Astrocyte (in vitro differentiated cells and primary cell): ENCODE data around the gene ADRA2B. TPM values are rescaled to one million over a fixed set of nuclear protein-coding genes. Genes with fewer than 3 reads are reported as not detected.
A peak's percentile ranks its signal among the peaks of the same experiment; 100 is the strongest.

ENCODE experiments used
- DNase-seq: peaks from one replicate; pipeline ENCODE4 v3.0.0-alpha.2; 2010; ENCODE audit warnings: low read depth
- FAIRE-seq: peaks from 2 replicates; lab custom pipeline; 2011; peaks lifted over from hg19 to GRCh38; lab: Jason Lieb, UNC
- H2AFZ ChIP-seq: 2 replicates; pipeline ENCODE4 v1.6.0; 2012; ENCODE audit warnings: low read depth, low read length, inconsistent platforms
- H3K27ac ChIP-seq: 2 replicates; pipeline ENCODE4 v1.5.1; 2011; ENCODE audit warnings: low read depth, low read length, inconsistent platforms
- H3K27me3 ChIP-seq: 2 replicates; pipeline ENCODE4 v1.6.0; 2011; ENCODE audit warnings: low read length, inconsistent platforms; ENCODE audit not compliant: insufficient read depth
- H3K36me3 ChIP-seq: 2 replicates; pipeline ENCODE4 v1.5.1; 2011; ENCODE audit warnings: low read length, inconsistent platforms; ENCODE audit not compliant: insufficient read depth
- H3K4me1 ChIP-seq: 2 replicates; pipeline ENCODE4 v1.5.1; 2011; ENCODE audit warnings: low read length, inconsistent platforms; ENCODE audit not compliant: insufficient read depth
- H3K4me2 ChIP-seq: 2 replicates; pipeline ENCODE4 v1.6.0; 2012; ENCODE audit warnings: low read length, inconsistent platforms
- H3K4me3 ChIP-seq: 2 replicates; pipeline ENCODE4 v1.5.1; 2011; ENCODE audit warnings: low read depth, mild to moderate bottlenecking, low read length, inconsistent platforms; ENCODE audit not compliant: insufficient read depth
- H3K79me2 ChIP-seq: 2 replicates; pipeline ENCODE4 v1.6.0; 2012; ENCODE audit warnings: mild to moderate bottlenecking, low read length, inconsistent platforms; ENCODE audit not compliant: insufficient read depth
- H3K9ac ChIP-seq: 2 replicates; pipeline ENCODE4 v1.6.0; 2012; ENCODE audit warnings: mild to moderate bottlenecking, low read length, inconsistent platforms
- H3K9me3 ChIP-seq: 2 replicates; pipeline ENCODE4 v1.5.1; 2012; ENCODE audit warnings: low read depth, mild to moderate bottlenecking, low read length, inconsistent platforms; ENCODE audit not compliant: insufficient read depth
- H4K20me1 ChIP-seq: 2 replicates; pipeline ENCODE4 v1.6.0; 2012; ENCODE audit warnings: low read length, inconsistent platforms; ENCODE audit not compliant: insufficient read depth
- H3K27ac Mint-ChIP-seq: one replicate; pipeline ENCODE4 v1.8.0; 2021; ENCODE audit warnings: mild to moderate bottlenecking, mixed read lengths; ENCODE audit not compliant: unreplicated experiment
- H3K27me3 Mint-ChIP-seq: one replicate; pipeline ENCODE4 v1.8.0; 2021; ENCODE audit warnings: low read depth, mixed read lengths; ENCODE audit not compliant: unreplicated experiment
- H3K36me3 Mint-ChIP-seq: one replicate; pipeline ENCODE4 v1.8.0; 2021; ENCODE audit warnings: low read depth, mixed read lengths; ENCODE audit not compliant: unreplicated experiment
- H3K4me1 Mint-ChIP-seq: one replicate; pipeline ENCODE4 v1.8.0; 2021; ENCODE audit warnings: low read depth, mixed read lengths; ENCODE audit not compliant: unreplicated experiment
- H3K4me3 Mint-ChIP-seq: one replicate; pipeline ENCODE4 v1.8.0; 2021; ENCODE audit warnings: mild to moderate bottlenecking, moderate library complexity, mixed read lengths; ENCODE audit not compliant: unreplicated experiment
- H3K9me3 Mint-ChIP-seq: one replicate; pipeline ENCODE4 v1.8.0; 2021; ENCODE audit warnings: mild to moderate bottlenecking, mixed read lengths; ENCODE audit not compliant: unreplicated experiment
- EZH2 ChIP-seq: IDR thresholded peaks from 2 replicates; pipeline ENCODE4 v1.6.1; 2012; ENCODE audit warnings: mild to moderate bottlenecking, low read length, inconsistent platforms; ENCODE audit not compliant: insufficient read depth
- total RNA-seq: library from RNA; stranded (reverse); gene quantifications from 2 replicates; pipeline ENCODE4 v1.2.1, GENCODE V29; 2021
- TF ChIP-seq, protein P1 (sequence below): IDR thresholded peaks from 2 replicates; pipeline ENCODE4 v1.5.1; 2011; ENCODE audit warnings: low read depth, mild to moderate bottlenecking, inconsistent platforms, low read length, moderate library complexity; ENCODE audit not compliant: insufficient read depth

ADRA2B gene
- total RNA-seq, 1 donor from 2014 or later, result not detected

DNA sequence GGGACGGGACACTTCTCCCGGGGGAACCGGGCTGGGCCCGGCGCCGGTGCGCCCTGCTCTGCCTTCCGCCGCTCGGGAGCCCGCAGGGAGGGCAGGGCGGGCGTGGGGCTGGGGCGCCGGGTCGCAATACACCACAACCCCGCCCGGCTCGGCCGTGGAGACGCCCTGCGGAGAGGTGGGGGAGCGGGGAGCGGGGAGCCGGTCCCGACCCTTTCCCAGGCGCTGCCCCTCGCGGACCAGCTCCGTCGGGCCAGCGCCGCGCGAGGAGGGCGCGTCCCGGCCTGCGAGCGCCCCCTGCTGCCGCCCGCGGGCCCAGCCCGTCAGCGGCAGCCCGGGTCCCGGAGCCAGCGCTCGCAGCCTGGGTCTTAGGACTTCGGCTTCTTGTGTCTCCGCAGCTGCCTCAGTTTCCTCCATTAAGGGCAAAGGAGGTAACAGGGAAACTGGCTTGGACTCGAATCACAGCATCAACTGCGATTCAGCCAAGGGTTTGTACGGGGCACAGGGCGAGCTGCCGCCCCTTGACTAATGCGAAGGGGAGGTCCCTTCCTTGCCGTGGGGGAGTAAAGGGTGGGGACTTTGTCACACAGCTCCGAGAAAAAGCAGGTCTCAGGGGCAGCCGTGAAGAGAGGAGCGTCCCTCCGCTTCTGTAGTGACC, 635 bp upstream of the ADRA2B start:
- Mint-ChIP-seq H3K36me3 (peaks cover 2% of the 10 kb centered on the region), H3K9me3 (peaks cover 10% of the 10 kb centered on the region), H3K4me3 (no peak overlapping the region), H3K27ac (no peak overlapping the region), H3K4me1 (no peaks in the 10 kb centered on the region), H3K27me3 (peaks cover 80% of the 10 kb centered on the region)
- Histone ChIP-seq H3K79me2 (no peaks in the 10 kb centered on the region), H3K27me3 (peaks cover 46% of the 10 kb centered on the region), H3K4me2 (peak overlapping the region; percentile 76), H3K9ac (no peak overlapping the region), H3K9me3 (no peaks in the 10 kb centered on the region), H3K4me1 (peaks cover 2% of the 10 kb centered on the region), H2AFZ (peak overlapping the region; percentile 62), H3K4me3 (peak overlapping the region; percentile 28), H4K20me1 (no peaks in the 10 kb centered on the region), H3K36me3 (no peaks in the 10 kb centered on the region), H3K27ac (no peak overlapping the region)
- DNase-seq, result no peak
- TF ChIP-seq EZH2, result peak; percentile 42
- TF ChIP-seq, protein P1, sequence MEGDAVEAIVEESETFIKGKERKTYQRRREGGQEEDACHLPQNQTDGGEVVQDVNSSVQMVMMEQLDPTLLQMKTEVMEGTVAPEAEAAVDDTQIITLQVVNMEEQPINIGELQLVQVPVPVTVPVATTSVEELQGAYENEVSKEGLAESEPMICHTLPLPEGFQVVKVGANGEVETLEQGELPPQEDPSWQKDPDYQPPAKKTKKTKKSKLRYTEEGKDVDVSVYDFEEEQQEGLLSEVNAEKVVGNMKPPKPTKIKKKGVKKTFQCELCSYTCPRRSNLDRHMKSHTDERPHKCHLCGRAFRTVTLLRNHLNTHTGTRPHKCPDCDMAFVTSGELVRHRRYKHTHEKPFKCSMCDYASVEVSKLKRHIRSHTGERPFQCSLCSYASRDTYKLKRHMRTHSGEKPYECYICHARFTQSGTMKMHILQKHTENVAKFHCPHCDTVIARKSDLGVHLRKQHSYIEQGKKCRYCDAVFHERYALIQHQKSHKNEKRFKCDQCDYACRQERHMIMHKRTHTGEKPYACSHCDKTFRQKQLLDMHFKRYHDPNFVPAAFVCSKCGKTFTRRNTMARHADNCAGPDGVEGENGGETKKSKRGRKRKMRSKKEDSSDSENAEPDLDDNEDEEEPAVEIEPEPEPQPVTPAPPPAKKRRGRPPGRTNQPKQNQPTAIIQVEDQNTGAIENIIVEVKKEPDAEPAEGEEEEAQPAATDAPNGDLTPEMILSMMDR, result peak; percentile 50
- no peak for FAIRE-seq

DNA sequence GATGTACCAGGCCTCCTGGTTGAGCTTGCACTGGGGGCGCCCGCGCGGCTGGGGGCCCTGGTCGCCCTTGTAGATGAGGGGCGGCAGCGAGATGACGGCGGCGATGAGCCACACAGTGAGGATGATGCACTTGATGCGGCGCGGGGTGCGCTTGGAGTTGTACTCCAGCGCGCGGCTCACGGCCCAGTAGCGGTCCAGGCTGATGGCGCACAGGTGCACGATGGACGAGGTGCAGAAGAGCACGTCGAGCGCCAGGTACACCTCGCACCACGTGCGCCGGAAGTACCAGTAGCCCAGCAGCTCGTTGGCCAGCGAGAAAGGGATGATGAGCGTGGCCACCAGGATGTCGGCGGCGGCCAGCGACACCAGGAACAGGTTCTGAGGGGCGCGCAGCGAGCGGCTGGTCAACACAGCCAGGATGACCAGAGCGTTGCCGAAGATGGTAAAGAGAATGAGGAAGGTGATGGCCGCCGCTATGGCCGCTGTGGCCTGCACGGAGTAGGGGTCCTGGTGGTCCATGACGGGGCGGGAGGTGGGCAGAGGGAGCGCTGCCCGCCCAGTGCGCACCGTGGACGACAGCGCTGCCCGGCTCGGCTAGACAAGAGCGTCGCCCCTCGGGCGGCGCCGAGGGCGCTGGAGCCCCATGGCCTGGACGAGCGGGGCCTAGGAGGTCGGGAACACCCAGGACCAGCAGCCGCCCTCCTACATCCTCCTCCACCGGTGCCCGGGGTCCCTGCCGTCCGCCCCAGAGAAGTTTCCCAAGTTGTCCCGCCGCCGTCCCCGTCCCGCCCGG, 544 bp downstream of the ADRA2B start:
- Histone ChIP-seq H3K27me3 (peaks cover 35% of the 10 kb centered on the region), H3K4me3 (no peak overlapping the region)

More for the DNA sequence above, 544 bp downstream of the ADRA2B start:
- Histone ChIP-seq H3K4me1 (peaks cover 2% of the 10 kb centered on the region), H3K79me2 (no peaks in the 10 kb centered on the region), H3K4me2 (peak overlapping the region; percentile 76), H2AFZ (no peak overlapping the region), H3K27ac (no peak overlapping the region), H3K9me3 (no peaks in the 10 kb centered on the region), H3K36me3 (no peaks in the 10 kb centered on the region), H4K20me1 (no peaks in the 10 kb centered on the region), H3K9ac (no peak overlapping the region)
- Mint-ChIP-seq H3K4me3 (no peak overlapping the region), H3K9me3 (peaks cover 5% of the 10 kb centered on the region), H3K36me3 (peaks cover 2% of the 10 kb centered on the region), H3K27ac (no peak overlapping the region), H3K4me1 (no peaks in the 10 kb centered on the region), H3K27me3 (peaks cover 75% of the 10 kb centered on the region)
- TF ChIP-seq, protein P1, result no peak
- TF ChIP-seq EZH2, result peak; percentile 77
- FAIRE-seq (no peak), DNase-seq (no peak)
